ENCODE data around the gene LHX2.

GRCh38 chr9:124009531-124010217 is 1.9 kb upstream of the LHX2 start:
- no peak for TF ChIP-seq CTCF (IDR thresholded peaks at IDR 0.05)
- TF ChIP-seq POLR2A (IDR thresholded peaks at IDR 0.05), result no peak
